MM.1S (cell line): ENCODE measurements around the gene NFILZ.

Experiments used
- EZH2phosphoT487 ChIP-seq: fragments of 300-600 bp; sonication (generic); IDR thresholded peaks from 2 replicates; pipeline ENCODE4 v1.6.1; 2018; ENCODE audit warnings: antibody characterized with exemption, low read length
- TF ChIP-seq, protein P1 (sequence below): fragments of 300-600 bp; sonication (generic); IDR thresholded peaks from 2 replicates; pipeline ENCODE4 v1.5.1; 2016; ENCODE audit warnings: antibody characterized with exemption, low read length, mixed read lengths

DNA sequence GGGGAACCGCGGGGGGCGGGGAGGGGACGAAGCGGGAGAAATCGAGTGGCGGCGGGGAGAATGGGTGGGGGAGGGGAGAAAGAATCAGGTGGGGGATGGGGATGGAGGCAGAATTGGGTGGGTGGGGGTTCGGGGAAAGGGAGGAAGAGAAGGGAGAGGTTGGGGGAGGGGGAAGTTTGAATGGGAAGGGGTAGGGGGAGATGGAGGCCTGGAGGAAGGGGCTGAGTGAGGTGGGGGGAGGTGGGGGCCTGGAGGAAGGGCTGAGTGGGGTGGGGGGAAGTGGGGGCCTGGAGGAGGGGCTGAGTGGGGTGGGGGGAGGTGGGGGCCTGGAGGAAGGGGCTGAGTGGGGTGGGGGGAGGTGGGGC, 19.5 kb upstream of the NFILZ start:
- TF ChIP-seq, protein P1, sequence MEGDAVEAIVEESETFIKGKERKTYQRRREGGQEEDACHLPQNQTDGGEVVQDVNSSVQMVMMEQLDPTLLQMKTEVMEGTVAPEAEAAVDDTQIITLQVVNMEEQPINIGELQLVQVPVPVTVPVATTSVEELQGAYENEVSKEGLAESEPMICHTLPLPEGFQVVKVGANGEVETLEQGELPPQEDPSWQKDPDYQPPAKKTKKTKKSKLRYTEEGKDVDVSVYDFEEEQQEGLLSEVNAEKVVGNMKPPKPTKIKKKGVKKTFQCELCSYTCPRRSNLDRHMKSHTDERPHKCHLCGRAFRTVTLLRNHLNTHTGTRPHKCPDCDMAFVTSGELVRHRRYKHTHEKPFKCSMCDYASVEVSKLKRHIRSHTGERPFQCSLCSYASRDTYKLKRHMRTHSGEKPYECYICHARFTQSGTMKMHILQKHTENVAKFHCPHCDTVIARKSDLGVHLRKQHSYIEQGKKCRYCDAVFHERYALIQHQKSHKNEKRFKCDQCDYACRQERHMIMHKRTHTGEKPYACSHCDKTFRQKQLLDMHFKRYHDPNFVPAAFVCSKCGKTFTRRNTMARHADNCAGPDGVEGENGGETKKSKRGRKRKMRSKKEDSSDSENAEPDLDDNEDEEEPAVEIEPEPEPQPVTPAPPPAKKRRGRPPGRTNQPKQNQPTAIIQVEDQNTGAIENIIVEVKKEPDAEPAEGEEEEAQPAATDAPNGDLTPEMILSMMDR: no peak
- no peak for TF ChIP-seq EZH2phosphoT487
